CD4-positive, alpha-beta T cell (primary cell): ENCODE measurements around the gene TRDMT1. TPM values are rescaled to one million over a fixed set of nuclear protein-coding genes. Genes with fewer than 3 reads are reported as not detected.

Experiments used
- ATAC-seq: fragments of 200-7000 bp; cut with Tn5 transposase; one replicate; pipeline ENCODE4 v1.10.0; 2022; ENCODE audit warnings: mild to moderate bottlenecking; ENCODE audit not compliant: poor library complexity
- CTCF ChIA-PET: fragments of 350-600 bp; sonication (Branson Sonifier 250); formaldehyde crosslinking; loops from one replicate; lab custom pipeline; 2021; ENCODE audit warnings: antibody characterized with exemption, inconsistent platforms; lab: Charles Lee
- POLR2A ChIA-PET: fragments of 350-600 bp; sonication (Branson Sonifier 250); formaldehyde crosslinking; loops from one replicate; lab custom pipeline; 2021; ENCODE audit warnings: antibody characterized with exemption, inconsistent platforms; lab: Charles Lee
- DNase-seq, 14 experiments: peaks; one replicate each; pipeline ENCODE4 v3.0.0-alpha.2; 2013 to 2020; ENCODE audit warnings: mixed read lengths in 2 of 14
- H3K27ac ChIP-seq, 2 donors: one replicate each; pipeline versions ENCODE4 v1.5.1 to v1.7.0; 2013; ENCODE audit warnings: low read length in 2 of 2, low read depth in 1 of 2, mild to moderate bottlenecking in 1 of 2
- H3K27me3 ChIP-seq, 2 experiments: 1 replicate in 1 of 2; 2 replicates in 1 of 2; pipeline versions ENCODE4 v1.6.1 to v1.7.0; 2013; ENCODE audit warnings: low read length in 2 of 2, control low read depth in 1 of 2, mild to moderate bottlenecking in 1 of 2, moderate library complexity in 1 of 2; ENCODE audit not compliant: insufficient read depth in 2 of 2, control insufficient read depth in 1 of 2
- H3K36me3 ChIP-seq: one replicate; pipeline ENCODE4 v1.6.1; 2013; ENCODE audit warnings: low read length, control low read depth; ENCODE audit not compliant: insufficient read depth
- H3K4me1 ChIP-seq: one replicate; pipeline ENCODE4 v1.6.1; 2013; ENCODE audit warnings: low read length, control low read depth; ENCODE audit not compliant: insufficient read depth
- H3K4me3 ChIP-seq: one replicate; pipeline ENCODE4 v1.5.1; 2013; ENCODE audit warnings: mild to moderate bottlenecking, low read length, moderate library complexity
- H3K9me3 ChIP-seq, 2 experiments: 1 replicate in 1 of 2; 2 replicates in 1 of 2; pipeline versions ENCODE4 v1.6.1 to v1.7.0; 2013; ENCODE audit warnings: low read length in 2 of 2, mild to moderate bottlenecking in 2 of 2, control low read depth in 1 of 2, moderate library complexity in 1 of 2; ENCODE audit not compliant: control insufficient read depth in 1 of 2, insufficient read depth in 1 of 2
- H3K27ac Mint-ChIP-seq: one replicate; pipeline ENCODE4 v1.8.0; 2020; ENCODE audit warnings: mixed read lengths
- H3K27me3 Mint-ChIP-seq: one replicate; pipeline ENCODE4 v1.8.0; 2021; ENCODE audit warnings: mixed read lengths
- H3K36me3 Mint-ChIP-seq: one replicate; pipeline ENCODE4 v1.8.0; 2021; ENCODE audit warnings: low read depth, mixed read lengths
- H3K4me1 Mint-ChIP-seq: one replicate; pipeline ENCODE4 v1.8.0; 2021; ENCODE audit warnings: low read depth, mixed read lengths
- H3K4me3 Mint-ChIP-seq: one replicate; pipeline ENCODE4 v1.8.0; 2020; ENCODE audit warnings: mild to moderate bottlenecking, mixed read lengths
- H3K9me3 Mint-ChIP-seq: one replicate; pipeline ENCODE4 v1.8.0; 2020; ENCODE audit warnings: mixed read lengths
- CTCF ChIP-seq: fragments of 200-600 bp; IDR thresholded peaks from one replicate; pipeline ENCODE4 v1.8.0; 2022; ENCODE audit warnings: antibody characterized with exemption, mild to moderate bottlenecking
- intact Hi-C, 2 experiments: fragments of 100-400 bp; cut with DNase I in 1 of 2; cut with micrococcal nuclease in 1 of 2; formaldehyde crosslinking; loops; one replicate each; pipeline versions ENCODE4 v1.15.1 to v1.9.0; 2023 to 2025; cut with DNase I, micrococcal nuclease
- total RNA-seq, 174 experiments: library from RNA in 2 of 174; stranded (reverse) in 2 of 174; gene quantifications; one replicate each; pipeline ENCODE4 v1.2.3 and lab custom pipeline; 2021 to 2026

TRDMT1 gene
- total RNA-seq, 2 experiments from 2014 or later = 20.3 to 21.3 TPM

GRCh38 chr10:17144032-17144431, 57.4 kb downstream of the TRDMT1 start:
- Histone ChIP-seq H3K9me3 (no peaks in the 10 kb centered on the region), H3K4me3 (no peak overlapping the region), H3K27ac (no peak overlapping the region), H3K4me1 (no peaks in the 10 kb centered on the region), H3K36me3 (peaks cover 4% of the 10 kb centered on the region), H3K27me3 (no peaks in the 10 kb centered on the region)
- H3K27ac Mint-ChIP-seq = no peak overlapping the region
- DNase-seq (no peak), ATAC-seq (no peak)
- no peaks in the 10 kb centered on the region for H3K9me3 Mint-ChIP-seq
- H3K27me3 Mint-ChIP-seq = no peaks in the 10 kb centered on the region
- intact Hi-C loops = no loop called here
- H3K4me3 Mint-ChIP-seq = no peak overlapping the region
- TF ChIP-seq CTCF = no peak
- POLR2A ChIA-PET = interaction anchor here (0.6 to 1.5 kb wide), 5 partner anchors 58 to 233 kb away, joined by 3 to 4 read pairs (median 3); partner anchors contain the start of genes TRDMT1 and VIM
- CTCF ChIA-PET = interaction anchor here (1.3 to 1.5 kb wide), 2 partner anchors 12 to 86 kb away, joined by 4 to 6 read pairs; no protein-coding TSS in a partner anchor
- peaks cover 10% of the 10 kb centered on the region for H3K36me3 Mint-ChIP-seq
- peaks cover 26% of the 10 kb centered on the region for H3K4me1 Mint-ChIP-seq

GRCh38 chr10:17143055-17143690, 58.3 kb downstream of the TRDMT1 start:
- Mint-ChIP-seq H3K4me1 (peaks cover 26% of the 10 kb centered on the region), H3K27ac (no peak overlapping the region), H3K36me3 (peaks cover 9% of the 10 kb centered on the region), H3K4me3 (no peak overlapping the region), H3K27me3 (no peaks in the 10 kb centered on the region), H3K9me3 (no peaks in the 10 kb centered on the region)
- ChIA-PET CTCF (interaction anchor here (1.3 kb wide), 1 partner anchor 11 kb away, joined by 6 read pairs; no protein-coding TSS in a partner anchor), POLR2A (interaction anchor here (0.6 to 1.5 kb wide), 3 partner anchors 63 to 232 kb away, joined by 3 to 4 read pairs (median 3); no protein-coding TSS in a partner anchor)
- no peak for TF ChIP-seq CTCF
- Histone ChIP-seq H3K4me1 (no peaks in the 10 kb centered on the region), H3K4me3 (no peak overlapping the region), H3K27me3 (no peaks in the 10 kb centered on the region), H3K36me3 (peaks cover 3% of the 10 kb centered on the region), H3K27ac (no peak overlapping the region), H3K9me3 (no peaks in the 10 kb centered on the region)
- intact Hi-C loops = no loop called here
- ATAC-seq (no peak), DNase-seq (no peak)

GRCh38 chr10:17141504-17142229, 59.8 kb downstream of the TRDMT1 start:
- H3K27me3 ChIP-seq = no peaks in the 10 kb centered on the region
- ATAC-seq (no peak), DNase-seq (no peak)
- POLR2A ChIA-PET = interaction anchor here (0.5 kb wide), 1 partner anchor 86 kb away, joined by 3 read pairs; no protein-coding TSS in a partner anchor
- TF ChIP-seq CTCF = no peak
- intact Hi-C loops = no loop called here
- H3K4me3 ChIP-seq = no peak overlapping the region
- no peaks in the 10 kb centered on the region for H3K36me3 Mint-ChIP-seq
- no peaks in the 10 kb centered on the region for H3K27me3 Mint-ChIP-seq
- peak overlapping the region; percentile 34 for H3K27ac Mint-ChIP-seq
- H3K9me3 ChIP-seq = no peaks in the 10 kb centered on the region
- H3K4me1 Mint-ChIP-seq = peaks cover 26% of the 10 kb centered on the region
- H3K36me3 ChIP-seq = no peaks in the 10 kb centered on the region
- CTCF ChIA-PET = no interaction called here
- H3K27ac ChIP-seq = no peak overlapping the region
- no peaks in the 10 kb centered on the region for H3K9me3 Mint-ChIP-seq
- H3K4me3 Mint-ChIP-seq = no peak overlapping the region
- no peaks in the 10 kb centered on the region for H3K4me1 ChIP-seq
